Lung (tissue), 12 donors: ENCODE results near the gene TWIST2. TPM values are rescaled to one million over a fixed set of nuclear protein-coding genes. Genes with fewer than 3 reads are reported as not detected.
A peak's percentile ranks its signal among the peaks of the same experiment; 100 is the strongest.

Experiments used
- ATAC-seq: fragments of 200-7000 bp; cut with Tn5 transposase; one replicate; pipeline ENCODE4 v1.9.1; 2020; ENCODE audit warnings: moderate number of reproducible peaks; ENCODE audit not compliant: insufficient read depth, low FRiP score
- DNase-seq, 3 donors: peaks; one replicate each; pipeline ENCODE4 v3.0.0-alpha.2; 2013 to 2017
- H3K27ac ChIP-seq, 2 donors: one replicate each; pipeline ENCODE4 v1.5.1; 2013; ENCODE audit warnings: mild to moderate bottlenecking in 2 of 2, moderate library complexity in 2 of 2, control low read depth in 1 of 2, inconsistent platforms in 1 of 2, low read depth in 1 of 2, low read length in 1 of 2
- H3K27me3 ChIP-seq, 3 donors: one replicate each; pipeline ENCODE4 v1.5.1; 2013; ENCODE audit warnings: low read length in 2 of 3; ENCODE audit not compliant: control insufficient read depth in 3 of 3, insufficient read depth in 3 of 3
- H3K36me3 ChIP-seq, 4 donors: one replicate each; pipeline ENCODE4 v1.5.1; 2013; ENCODE audit warnings: low read length in 4 of 4, mild to moderate bottlenecking in 1 of 4, moderate library complexity in 1 of 4; ENCODE audit not compliant: control insufficient read depth in 4 of 4, insufficient read depth in 4 of 4
- H3K4me1 ChIP-seq, 5 donors: one replicate each; pipeline ENCODE4 v1.5.1; 2013; ENCODE audit warnings: low read length in 5 of 5, mild to moderate bottlenecking in 2 of 5, moderate library complexity in 1 of 5; ENCODE audit not compliant: control insufficient read depth in 5 of 5, insufficient read depth in 5 of 5
- H3K4me3 ChIP-seq: one replicate; pipeline ENCODE4 v1.5.1; 2013; ENCODE audit warnings: mild to moderate bottlenecking, control low read depth, moderate library complexity
- H3K9ac ChIP-seq, 2 donors: one replicate each; pipeline ENCODE4 v1.5.1; 2013; ENCODE audit warnings: low read length in 2 of 2, control low read depth in 1 of 2; ENCODE audit not compliant: insufficient read depth in 1 of 2
- H3K9me3 ChIP-seq, 4 donors: one replicate each; pipeline ENCODE4 v1.5.1; 2013; ENCODE audit warnings: low read length in 3 of 4, mild to moderate bottlenecking in 1 of 4, moderate library complexity in 1 of 4; ENCODE audit not compliant: control insufficient read depth in 4 of 4, insufficient read depth in 3 of 4
- WGBS, 2 donors: extraction: QIAGEN DNeasy Blood & Tissue Kit; methylation state at CpG; one replicate each; pipeline ENCODE4 v1.1.7; 2013; 5-methylcytosine and 5-hydroxymethylcytosine counted together
- polyA plus RNA-seq, 2 donors: library from polyadenylated mRNA; stranded (reverse); fragments of 200-250 nt; gene quantifications; one replicate each; pipeline ENCODE4 v1.2.1, GENCODE V29; 2013
- total RNA-seq, 2 donors: library from RNA; depleted of rRNA in 1 of 2; stranded (reverse); fragments of >200 nt in 1 of 2; gene quantifications; one replicate each; pipeline ENCODE4 v1.2.1, GENCODE V29; 2014 to 2021
- TF ChIP-seq, protein P1 (sequence below): IDR thresholded peaks from 2 replicates; pipeline ENCODE4 v1.5.1; 2012; ENCODE audit warnings: mild to moderate bottlenecking; ENCODE audit errors: control extremely low read depth, extremely low read depth
- donor health status: control.
- donor health status: control.
- donor health status: Bipolar disorder and iron deficiency.
- donor health status: healthy.
- donor health status: DM: yes; HTN: yes; CAD: no.

Gene TWIST2
- total and polyA plus RNA-seq, 4 donors: 10.1 to 14.8 (median 11.7) TPM

DNA sequence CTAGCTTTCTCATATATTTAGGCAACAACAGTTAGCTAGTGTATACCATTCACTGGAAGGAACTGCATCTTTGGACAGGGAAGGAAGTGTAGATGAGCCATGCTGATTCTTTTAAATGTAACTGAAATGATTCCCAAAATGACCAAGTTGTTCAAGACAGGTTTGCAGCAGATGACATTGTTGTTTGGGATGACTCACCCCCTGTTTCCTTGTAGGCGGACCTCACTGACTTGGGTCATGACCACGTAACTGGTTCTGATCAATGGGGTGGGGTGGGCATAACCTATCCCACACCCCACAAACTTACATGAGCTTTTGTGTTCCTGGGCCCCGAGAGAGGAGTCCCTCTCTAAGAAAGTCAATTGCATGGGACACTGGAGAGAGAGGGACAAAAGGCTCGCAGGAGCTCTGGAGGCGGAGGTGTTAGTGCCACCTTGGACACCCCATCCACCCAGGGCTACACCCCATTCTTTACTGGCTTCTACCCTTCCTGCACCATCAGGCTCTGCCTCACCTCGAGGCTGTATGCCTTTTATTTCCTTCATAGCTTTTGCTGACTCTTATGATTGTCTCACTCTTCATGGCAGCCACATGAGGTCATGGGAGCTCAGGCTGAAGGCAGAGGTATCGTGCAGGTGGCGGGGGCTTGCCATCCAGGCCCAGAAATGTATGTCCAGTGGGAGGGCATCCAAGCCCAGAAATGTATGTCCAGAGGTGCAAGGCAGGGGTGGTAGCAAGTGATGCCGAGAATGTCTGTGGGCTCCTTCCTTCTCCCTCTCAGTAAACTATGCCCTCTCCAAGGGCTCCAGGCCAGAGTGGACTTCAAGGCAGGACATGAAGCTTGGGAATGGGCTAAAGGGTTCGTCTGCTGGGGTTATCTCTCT, 108.0 kb downstream of the TWIST2 start:
- no peaks in the 10 kb centered on the region for H3K36me3 ChIP-seq
- TF ChIP-seq, protein P1, sequence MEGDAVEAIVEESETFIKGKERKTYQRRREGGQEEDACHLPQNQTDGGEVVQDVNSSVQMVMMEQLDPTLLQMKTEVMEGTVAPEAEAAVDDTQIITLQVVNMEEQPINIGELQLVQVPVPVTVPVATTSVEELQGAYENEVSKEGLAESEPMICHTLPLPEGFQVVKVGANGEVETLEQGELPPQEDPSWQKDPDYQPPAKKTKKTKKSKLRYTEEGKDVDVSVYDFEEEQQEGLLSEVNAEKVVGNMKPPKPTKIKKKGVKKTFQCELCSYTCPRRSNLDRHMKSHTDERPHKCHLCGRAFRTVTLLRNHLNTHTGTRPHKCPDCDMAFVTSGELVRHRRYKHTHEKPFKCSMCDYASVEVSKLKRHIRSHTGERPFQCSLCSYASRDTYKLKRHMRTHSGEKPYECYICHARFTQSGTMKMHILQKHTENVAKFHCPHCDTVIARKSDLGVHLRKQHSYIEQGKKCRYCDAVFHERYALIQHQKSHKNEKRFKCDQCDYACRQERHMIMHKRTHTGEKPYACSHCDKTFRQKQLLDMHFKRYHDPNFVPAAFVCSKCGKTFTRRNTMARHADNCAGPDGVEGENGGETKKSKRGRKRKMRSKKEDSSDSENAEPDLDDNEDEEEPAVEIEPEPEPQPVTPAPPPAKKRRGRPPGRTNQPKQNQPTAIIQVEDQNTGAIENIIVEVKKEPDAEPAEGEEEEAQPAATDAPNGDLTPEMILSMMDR: no peak
- 74 to 82% methylated on average over 10 of the region's 10 CpGs for WGBS, 2 donors
- H3K27me3 ChIP-seq: peaks cover 0 to 20% (median 7%) of the 10 kb centered on the region in 3 donors
- peaks cover 0 to 5% (median 0%) of the 10 kb centered on the region in 5 donors for H3K4me1 ChIP-seq
- H3K9ac ChIP-seq: no peak overlapping the region
- no peak overlapping the region for H3K27ac ChIP-seq
- DNase-seq (no peak), ATAC-seq (no peak)
- no peak overlapping the region for H3K4me3 ChIP-seq
- no peaks in the 10 kb centered on the region for H3K9me3 ChIP-seq

DNA sequence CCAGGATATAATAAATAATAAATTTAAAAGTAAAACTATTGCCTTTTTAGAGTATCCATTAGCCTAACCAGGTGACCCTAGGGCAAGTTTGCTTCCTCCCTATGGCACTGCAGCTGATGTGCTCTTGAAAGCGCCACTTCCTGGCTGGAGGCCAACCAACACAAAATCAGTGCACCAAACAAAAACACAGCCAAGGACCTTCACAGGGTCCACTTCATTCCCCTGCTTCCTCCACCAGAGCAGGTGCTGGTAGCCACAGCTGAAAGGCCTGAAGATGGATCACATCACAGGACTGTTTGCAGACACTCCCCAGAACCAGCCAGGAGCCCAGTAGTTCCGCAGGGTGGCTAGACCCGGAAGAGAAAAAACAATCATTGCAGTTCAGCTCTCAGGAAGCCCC, 108.8 kb downstream of the TWIST2 start:
- ATAC-seq: no peak
- Histone ChIP-seq H3K4me1 (peaks cover 0 to 5% (median 0%) of the 10 kb centered on the region in 5 donors), H3K9me3 (no peaks in the 10 kb centered on the region), H3K36me3 (no peaks in the 10 kb centered on the region), H3K9ac (no peak overlapping the region), H3K4me3 (no peak overlapping the region), H3K27ac (no peak overlapping the region), H3K27me3 (peaks cover 0 to 16% (median 5%) of the 10 kb centered on the region in 3 donors)
- TF ChIP-seq, protein P1: no peak
- 54 to 71% methylated on average over 3 of the region's 3 CpGs for WGBS, 2 donors
- DNase-seq: peak in 1 of 3 donors; percentile 16
